ENCODE results near the gene NTN1. TPM values are rescaled to one million over a fixed set of nuclear protein-coding genes. Genes with fewer than 3 reads are reported as not detected.

Gene NTN1
- polyA plus RNA-seq, 1 experiment: 0.05 TPM

DNA sequence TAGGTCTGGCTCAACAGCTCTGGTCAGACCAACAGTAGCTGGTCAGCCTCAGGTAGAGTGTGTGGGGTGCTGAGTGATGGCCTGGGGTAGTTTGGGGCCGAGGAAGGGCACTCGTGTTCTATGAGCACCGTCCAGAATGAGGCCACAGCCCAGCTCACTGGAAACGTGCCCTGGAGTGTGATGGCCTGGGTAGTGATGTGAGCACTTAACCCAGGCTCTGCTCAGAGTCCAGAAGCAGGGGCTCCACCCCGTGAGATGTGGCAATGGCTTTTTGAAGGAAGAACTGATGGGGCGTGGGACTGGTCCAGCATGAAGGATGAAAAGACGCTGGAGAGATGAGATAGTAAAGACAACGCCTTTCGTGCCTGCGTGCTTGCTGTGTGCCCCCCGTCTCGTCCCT, 35.3 kb downstream of the NTN1 start:
- CTCF ChIA-PET: no interaction called here
- POLR2A ChIA-PET: no interaction called here
- peaks cover 19% of the 10 kb centered on the region for H3K9me3 ChIP-seq (ENCODE audit: control insufficient read depth, insufficient read depth, low read length)

DNA sequence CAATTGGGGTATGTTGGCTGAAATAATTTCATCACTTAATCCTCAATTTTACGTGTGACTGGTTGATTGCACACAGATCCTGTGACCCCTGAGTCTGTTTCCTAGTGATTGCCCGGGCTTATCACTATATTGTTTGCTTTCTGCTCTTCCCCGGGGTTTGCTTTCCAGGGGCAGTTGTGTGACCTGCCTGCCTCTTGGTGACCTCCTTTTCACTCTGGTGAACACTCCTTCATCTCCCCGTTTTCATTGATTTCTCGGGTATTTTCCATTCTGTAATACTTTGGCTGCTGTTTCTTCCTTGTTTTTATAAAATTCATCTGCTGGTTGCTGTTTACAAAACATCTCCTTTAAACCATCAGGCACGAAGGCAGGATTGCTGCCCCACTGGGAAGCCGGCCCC, 36.0 kb downstream of the NTN1 start:
- DNase-seq (ENCODE audit: low read depth, low spot score): no peak
- Histone ChIP-seq H3K9me3 (ENCODE audit: control insufficient read depth, insufficient read depth, low read length) (peaks cover 19% of the 10 kb centered on the region), H3K27ac (ENCODE audit: low read depth, low read length) (no peak overlapping the region), H3K27me3 (ENCODE audit: control insufficient read depth, insufficient read depth, low read length) (no peaks in the 10 kb centered on the region), H3K4me3 (ENCODE audit: low read depth, low read length) (no peak overlapping the region)
- POLR2A ChIA-PET: no interaction called here
- CTCF ChIA-PET: no interaction called here
- TF ChIP-seq, protein P1, sequence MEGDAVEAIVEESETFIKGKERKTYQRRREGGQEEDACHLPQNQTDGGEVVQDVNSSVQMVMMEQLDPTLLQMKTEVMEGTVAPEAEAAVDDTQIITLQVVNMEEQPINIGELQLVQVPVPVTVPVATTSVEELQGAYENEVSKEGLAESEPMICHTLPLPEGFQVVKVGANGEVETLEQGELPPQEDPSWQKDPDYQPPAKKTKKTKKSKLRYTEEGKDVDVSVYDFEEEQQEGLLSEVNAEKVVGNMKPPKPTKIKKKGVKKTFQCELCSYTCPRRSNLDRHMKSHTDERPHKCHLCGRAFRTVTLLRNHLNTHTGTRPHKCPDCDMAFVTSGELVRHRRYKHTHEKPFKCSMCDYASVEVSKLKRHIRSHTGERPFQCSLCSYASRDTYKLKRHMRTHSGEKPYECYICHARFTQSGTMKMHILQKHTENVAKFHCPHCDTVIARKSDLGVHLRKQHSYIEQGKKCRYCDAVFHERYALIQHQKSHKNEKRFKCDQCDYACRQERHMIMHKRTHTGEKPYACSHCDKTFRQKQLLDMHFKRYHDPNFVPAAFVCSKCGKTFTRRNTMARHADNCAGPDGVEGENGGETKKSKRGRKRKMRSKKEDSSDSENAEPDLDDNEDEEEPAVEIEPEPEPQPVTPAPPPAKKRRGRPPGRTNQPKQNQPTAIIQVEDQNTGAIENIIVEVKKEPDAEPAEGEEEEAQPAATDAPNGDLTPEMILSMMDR (IDR thresholded peaks at IDR 0.05; ENCODE audit: low read depth, low read length): no peak

More for the DNA sequence above, 35.3 kb downstream of the NTN1 start:
- Histone ChIP-seq H3K4me3 (ENCODE audit: low read depth, low read length) (no peak overlapping the region), H3K27me3 (ENCODE audit: control insufficient read depth, insufficient read depth, low read length) (no peaks in the 10 kb centered on the region), H3K27ac (ENCODE audit: low read depth, low read length) (no peak overlapping the region)
- no peak for DNase-seq (ENCODE audit: low read depth, low spot score)
- TF ChIP-seq, protein P1 (IDR thresholded peaks at IDR 0.05; ENCODE audit: low read depth, low read length): no peak

DNA sequence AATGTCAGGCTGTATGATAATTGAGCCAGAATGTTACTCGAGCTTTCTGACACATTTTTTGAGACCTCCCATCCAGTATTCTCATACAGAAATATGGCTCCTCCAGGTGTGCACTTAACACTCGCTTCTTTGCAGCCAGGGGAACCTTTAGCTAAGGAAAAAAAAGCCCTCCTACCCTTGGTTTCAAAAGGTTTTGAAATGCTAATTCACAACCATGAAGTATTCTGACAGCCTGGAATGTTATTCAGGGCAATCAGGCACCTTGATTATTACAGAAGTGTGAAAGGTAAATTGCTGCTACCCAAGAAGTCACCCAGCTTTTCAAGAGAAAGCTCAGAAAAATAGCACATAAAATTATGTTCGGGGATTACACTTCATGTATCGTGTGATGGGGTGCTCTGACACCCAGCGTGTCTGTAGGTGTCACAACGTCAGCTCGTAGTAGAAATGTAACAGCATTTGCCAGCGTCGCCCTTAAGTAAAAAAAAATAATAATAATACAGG, 41.1 kb downstream of the NTN1 start:
- CTCF ChIA-PET: interaction anchor here (0.7 kb wide), 1 partner anchor 469 kb away, joined by 3 read pairs; no protein-coding TSS in a partner anchor
- H3K27me3 ChIP-seq (ENCODE audit: control insufficient read depth, insufficient read depth, low read length): no peaks in the 10 kb centered on the region
- no peak overlapping the region for H3K27ac ChIP-seq (ENCODE audit: low read depth, low read length)
- TF ChIP-seq, protein P1 (IDR thresholded peaks at IDR 0.05; ENCODE audit: low read depth, low read length): no peak
- POLR2A ChIA-PET: no interaction called here
- H3K9me3 ChIP-seq (ENCODE audit: control insufficient read depth, insufficient read depth, low read length): peaks cover 12% of the 10 kb centered on the region
- no peak overlapping the region for H3K4me3 ChIP-seq (ENCODE audit: low read depth, low read length)
- no peak for DNase-seq (ENCODE audit: low read depth, low spot score)

DNA sequence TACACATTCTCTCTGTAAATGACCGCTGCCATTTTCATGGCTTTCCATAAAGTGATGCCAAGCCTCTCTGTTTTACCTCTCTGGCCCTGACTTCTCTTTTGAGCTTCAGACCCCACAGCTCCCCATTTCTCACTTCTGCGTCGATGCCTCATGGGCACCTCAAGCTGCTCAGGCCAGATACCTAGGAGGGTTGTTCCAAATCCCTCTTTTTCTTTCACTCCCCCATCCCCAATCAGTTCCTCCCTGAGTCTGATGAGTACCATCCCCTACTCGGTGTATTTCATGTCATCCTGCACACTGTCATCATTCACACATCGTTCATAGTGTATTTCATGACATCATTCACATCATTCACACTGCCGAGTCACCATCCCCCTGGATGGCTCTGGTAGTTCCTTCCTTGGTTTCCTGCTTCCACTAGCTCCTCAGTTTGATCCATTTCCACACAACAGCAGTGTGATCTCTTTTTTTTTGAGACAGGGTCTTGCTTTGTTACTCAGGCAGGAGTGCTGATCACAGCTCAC, 43.1 kb downstream of the NTN1 start:
- POLR2A ChIA-PET: no interaction called here
- TF ChIP-seq, protein P1 (IDR thresholded peaks at IDR 0.05; ENCODE audit: low read depth, low read length): no peak
- no peak overlapping the region for H3K27ac ChIP-seq (ENCODE audit: low read depth, low read length)
- H3K4me3 ChIP-seq (ENCODE audit: low read depth, low read length): no peak overlapping the region
- peaks cover 17% of the 10 kb centered on the region for H3K9me3 ChIP-seq (ENCODE audit: control insufficient read depth, insufficient read depth, low read length)
- H3K27me3 ChIP-seq (ENCODE audit: control insufficient read depth, insufficient read depth, low read length): no peaks in the 10 kb centered on the region
- no peak for DNase-seq (ENCODE audit: low read depth, low spot score)
- CTCF ChIA-PET: no interaction called here

DNA sequence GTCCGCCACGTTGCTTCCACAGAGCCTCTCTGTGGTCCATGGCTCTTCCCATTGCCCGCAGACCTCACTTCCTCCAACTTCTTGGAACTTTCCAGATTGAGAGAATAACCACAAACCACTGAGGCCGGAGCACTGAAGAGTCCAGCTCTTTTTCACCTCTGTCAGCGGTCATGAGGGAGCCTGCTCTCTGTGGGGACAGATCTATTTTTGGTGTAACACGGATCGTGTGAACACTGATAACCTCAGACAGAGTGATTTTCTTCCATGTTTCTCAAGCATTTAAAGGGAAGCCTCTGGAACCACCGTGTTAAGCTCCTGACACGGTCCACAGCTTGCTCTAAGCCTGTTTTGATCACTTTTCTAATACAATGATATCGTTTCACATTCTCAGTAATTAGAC, 49.7 kb downstream of the NTN1 start:
- POLR2A ChIA-PET: no interaction called here
- CTCF ChIA-PET: no interaction called here
- Histone ChIP-seq H3K27me3 (ENCODE audit: control insufficient read depth, insufficient read depth, low read length) (no peaks in the 10 kb centered on the region), H3K9me3 (ENCODE audit: control insufficient read depth, insufficient read depth, low read length) (peaks cover 23% of the 10 kb centered on the region), H3K27ac (ENCODE audit: low read depth, low read length) (no peak overlapping the region), H3K4me3 (ENCODE audit: low read depth, low read length) (no peak overlapping the region)
- TF ChIP-seq, protein P1 (IDR thresholded peaks at IDR 0.05; ENCODE audit: low read depth, low read length): no peak
- DNase-seq (ENCODE audit: low read depth, low spot score): no peak
